Measurements from ENCODE around the gene SIGLEC11.

DNA sequence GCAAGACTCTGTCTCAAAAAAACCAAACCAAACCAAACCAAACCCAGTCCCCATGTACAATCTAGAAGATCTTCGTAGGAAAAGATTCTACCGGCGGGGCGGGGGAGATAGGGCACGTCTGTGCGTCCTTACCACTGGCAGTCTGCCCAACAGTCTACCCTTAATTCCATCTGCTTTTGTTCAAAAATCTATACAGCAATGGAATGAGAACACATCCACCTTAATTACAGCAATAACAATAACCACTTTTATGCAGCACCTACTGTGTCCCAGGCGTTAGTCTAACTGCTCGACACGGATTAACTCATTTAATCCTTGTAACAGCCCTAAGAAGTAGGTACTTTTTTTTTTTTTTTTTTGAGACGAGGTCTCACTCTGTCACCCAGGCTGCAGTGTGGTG is 34.5 kb downstream of the SIGLEC11 start:
- no peak for TF ChIP-seq EZH2 (IDR thresholded peaks at IDR 0.05; ENCODE audit: borderline replicate concordance, insufficient read depth, low read depth, low read length, poor library complexity, severe bottlenecking)
- TF ChIP-seq, protein P1, sequence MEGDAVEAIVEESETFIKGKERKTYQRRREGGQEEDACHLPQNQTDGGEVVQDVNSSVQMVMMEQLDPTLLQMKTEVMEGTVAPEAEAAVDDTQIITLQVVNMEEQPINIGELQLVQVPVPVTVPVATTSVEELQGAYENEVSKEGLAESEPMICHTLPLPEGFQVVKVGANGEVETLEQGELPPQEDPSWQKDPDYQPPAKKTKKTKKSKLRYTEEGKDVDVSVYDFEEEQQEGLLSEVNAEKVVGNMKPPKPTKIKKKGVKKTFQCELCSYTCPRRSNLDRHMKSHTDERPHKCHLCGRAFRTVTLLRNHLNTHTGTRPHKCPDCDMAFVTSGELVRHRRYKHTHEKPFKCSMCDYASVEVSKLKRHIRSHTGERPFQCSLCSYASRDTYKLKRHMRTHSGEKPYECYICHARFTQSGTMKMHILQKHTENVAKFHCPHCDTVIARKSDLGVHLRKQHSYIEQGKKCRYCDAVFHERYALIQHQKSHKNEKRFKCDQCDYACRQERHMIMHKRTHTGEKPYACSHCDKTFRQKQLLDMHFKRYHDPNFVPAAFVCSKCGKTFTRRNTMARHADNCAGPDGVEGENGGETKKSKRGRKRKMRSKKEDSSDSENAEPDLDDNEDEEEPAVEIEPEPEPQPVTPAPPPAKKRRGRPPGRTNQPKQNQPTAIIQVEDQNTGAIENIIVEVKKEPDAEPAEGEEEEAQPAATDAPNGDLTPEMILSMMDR (IDR thresholded peaks at IDR 0.05) = no peak
